ENCODE results near the gene TRMT2A. TPM values are rescaled to one million over a fixed set of nuclear protein-coding genes. Genes with fewer than 3 reads are reported as not detected.

Gene TRMT2A
- total RNA-seq, 1 experiment from 2014 or later = 66.7 TPM

DNA sequence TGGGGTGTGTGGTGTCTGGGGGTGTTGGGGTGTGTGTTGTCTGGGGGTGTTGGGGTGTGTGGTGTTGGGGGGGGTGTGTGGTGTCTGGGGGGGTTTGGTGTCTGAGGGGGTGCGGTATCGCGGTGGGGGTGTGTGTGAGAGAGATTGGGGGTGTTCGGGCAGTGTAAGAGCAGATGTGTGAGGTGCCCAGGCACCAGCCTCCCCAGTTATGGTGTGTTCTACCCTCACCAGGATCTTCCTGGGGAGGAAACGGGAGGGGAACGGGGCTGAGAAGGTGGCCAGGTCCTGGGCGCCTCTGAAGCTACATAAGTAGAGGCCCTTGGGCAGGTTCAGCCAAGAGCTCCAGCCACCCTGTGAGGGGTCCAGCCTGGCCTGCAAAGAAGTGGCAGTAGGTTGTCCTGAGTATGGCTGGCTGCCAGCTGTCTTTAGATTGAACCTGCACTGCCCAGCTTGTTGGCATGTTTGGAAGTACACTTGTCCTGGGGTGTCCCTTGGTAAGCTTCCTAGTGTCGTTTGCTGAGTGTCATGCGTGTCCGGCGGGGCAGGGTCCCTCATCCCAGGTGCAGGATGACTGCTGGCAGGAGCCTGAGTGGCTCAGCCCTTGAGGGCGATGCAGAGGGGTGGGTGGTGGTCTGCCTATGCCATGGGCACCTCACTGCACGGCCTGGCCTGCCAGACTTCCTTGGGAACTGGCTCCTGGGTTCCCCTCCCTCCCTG is 6.5 kb upstream of the TRMT2A start:
- DNase-seq (ENCODE audit: low read depth, low spot score) = no peak
- Histone ChIP-seq H3K27me3 (ENCODE audit: control insufficient read depth, insufficient read depth, low read length) (no peaks in the 10 kb centered on the region), H3K27ac (ENCODE audit: low read length) (no peak overlapping the region), H3K9me3 (ENCODE audit: control insufficient read depth, insufficient read depth, low read depth, low read length) (no peaks in the 10 kb centered on the region), H3K36me3 (ENCODE audit: control insufficient read depth, insufficient read depth, low read length) (peaks cover 12% of the 10 kb centered on the region), H3K4me1 (ENCODE audit: control insufficient read depth, insufficient read depth, low read length) (peaks cover 6% of the 10 kb centered on the region), H3K4me3 (ENCODE audit: low read depth in 2 of 2, low read length in 2 of 2) (no peak overlapping the region)
- CTCF ChIA-PET = no interaction called here
- POLR2A ChIA-PET = no interaction called here
- intact Hi-C loops (cut with micrococcal nuclease; ENCODE audit: unreplicated experiment) (no loop called here), in situ Hi-C loops (cut with HindIII; ENCODE audit: low pct_unique_long_range_greater_than_20kb, low sequenced_read_pairs) (no loop called here)
- no TSS peak for BruUV-seq (replicated peaks)
- ATAC-seq = no peak
- TF ChIP-seq, protein P1, sequence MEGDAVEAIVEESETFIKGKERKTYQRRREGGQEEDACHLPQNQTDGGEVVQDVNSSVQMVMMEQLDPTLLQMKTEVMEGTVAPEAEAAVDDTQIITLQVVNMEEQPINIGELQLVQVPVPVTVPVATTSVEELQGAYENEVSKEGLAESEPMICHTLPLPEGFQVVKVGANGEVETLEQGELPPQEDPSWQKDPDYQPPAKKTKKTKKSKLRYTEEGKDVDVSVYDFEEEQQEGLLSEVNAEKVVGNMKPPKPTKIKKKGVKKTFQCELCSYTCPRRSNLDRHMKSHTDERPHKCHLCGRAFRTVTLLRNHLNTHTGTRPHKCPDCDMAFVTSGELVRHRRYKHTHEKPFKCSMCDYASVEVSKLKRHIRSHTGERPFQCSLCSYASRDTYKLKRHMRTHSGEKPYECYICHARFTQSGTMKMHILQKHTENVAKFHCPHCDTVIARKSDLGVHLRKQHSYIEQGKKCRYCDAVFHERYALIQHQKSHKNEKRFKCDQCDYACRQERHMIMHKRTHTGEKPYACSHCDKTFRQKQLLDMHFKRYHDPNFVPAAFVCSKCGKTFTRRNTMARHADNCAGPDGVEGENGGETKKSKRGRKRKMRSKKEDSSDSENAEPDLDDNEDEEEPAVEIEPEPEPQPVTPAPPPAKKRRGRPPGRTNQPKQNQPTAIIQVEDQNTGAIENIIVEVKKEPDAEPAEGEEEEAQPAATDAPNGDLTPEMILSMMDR (IDR thresholded peaks at IDR 0.05) = no peak
- TF ChIP-seq POLR2AphosphoS5 (IDR thresholded peaks at IDR 0.05; ENCODE audit: low read depth, low read length) = no peak
- TF ChIP-seq SIN3A (IDR thresholded peaks at IDR 0.05; ENCODE audit: borderline replicate concordance, insufficient read depth, low read depth, low read length) = no peak
- TF ChIP-seq, protein P2, sequence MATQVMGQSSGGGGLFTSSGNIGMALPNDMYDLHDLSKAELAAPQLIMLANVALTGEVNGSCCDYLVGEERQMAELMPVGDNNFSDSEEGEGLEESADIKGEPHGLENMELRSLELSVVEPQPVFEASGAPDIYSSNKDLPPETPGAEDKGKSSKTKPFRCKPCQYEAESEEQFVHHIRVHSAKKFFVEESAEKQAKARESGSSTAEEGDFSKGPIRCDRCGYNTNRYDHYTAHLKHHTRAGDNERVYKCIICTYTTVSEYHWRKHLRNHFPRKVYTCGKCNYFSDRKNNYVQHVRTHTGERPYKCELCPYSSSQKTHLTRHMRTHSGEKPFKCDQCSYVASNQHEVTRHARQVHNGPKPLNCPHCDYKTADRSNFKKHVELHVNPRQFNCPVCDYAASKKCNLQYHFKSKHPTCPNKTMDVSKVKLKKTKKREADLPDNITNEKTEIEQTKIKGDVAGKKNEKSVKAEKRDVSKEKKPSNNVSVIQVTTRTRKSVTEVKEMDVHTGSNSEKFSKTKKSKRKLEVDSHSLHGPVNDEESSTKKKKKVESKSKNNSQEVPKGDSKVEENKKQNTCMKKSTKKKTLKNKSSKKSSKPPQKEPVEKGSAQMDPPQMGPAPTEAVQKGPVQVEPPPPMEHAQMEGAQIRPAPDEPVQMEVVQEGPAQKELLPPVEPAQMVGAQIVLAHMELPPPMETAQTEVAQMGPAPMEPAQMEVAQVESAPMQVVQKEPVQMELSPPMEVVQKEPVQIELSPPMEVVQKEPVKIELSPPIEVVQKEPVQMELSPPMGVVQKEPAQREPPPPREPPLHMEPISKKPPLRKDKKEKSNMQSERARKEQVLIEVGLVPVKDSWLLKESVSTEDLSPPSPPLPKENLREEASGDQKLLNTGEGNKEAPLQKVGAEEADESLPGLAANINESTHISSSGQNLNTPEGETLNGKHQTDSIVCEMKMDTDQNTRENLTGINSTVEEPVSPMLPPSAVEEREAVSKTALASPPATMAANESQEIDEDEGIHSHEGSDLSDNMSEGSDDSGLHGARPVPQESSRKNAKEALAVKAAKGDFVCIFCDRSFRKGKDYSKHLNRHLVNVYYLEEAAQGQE (IDR thresholded peaks at IDR 0.05; ENCODE audit: insufficient read depth in 1 of 2, low read depth in 2 of 2, low read length in 1 of 2) = no peak
- TF ChIP-seq TCF7L2 (IDR thresholded peaks at IDR 0.05; ENCODE audit: low read depth, low read length) = no peak

DNA sequence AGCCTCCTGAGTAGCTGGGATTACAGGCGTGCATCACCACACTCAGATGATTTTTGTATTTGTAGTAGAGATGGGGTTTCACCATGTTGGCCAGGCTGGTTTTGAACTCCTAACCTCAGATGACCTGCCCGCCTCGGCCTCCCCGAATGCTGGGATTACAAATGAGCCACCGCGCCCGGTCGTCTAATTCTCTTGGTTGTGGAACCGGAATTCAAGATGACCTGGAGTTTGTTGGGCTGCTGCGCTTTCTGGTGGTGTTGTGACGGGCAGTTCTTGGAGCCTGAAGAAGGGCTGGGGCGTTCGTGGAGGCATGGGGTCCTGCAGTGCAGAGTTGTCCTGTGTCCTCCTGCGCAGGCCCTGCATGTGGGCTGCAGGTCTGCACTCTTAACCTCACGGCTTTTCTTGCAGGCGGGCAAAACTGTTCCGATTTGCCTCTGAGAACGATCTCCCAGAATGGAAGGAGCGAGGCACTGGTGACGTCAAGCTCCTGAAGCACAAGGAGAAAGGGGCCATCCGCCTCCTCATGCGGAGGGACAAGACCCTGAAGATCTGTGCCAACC is 4.9 kb upstream of the TRMT2A start:
- no peak for DNase-seq (ENCODE audit: low read depth, low spot score)
- Histone ChIP-seq H3K4me1 (ENCODE audit: control insufficient read depth, insufficient read depth, low read length) (peaks cover 6% of the 10 kb centered on the region), H3K36me3 (ENCODE audit: control insufficient read depth, insufficient read depth, low read length) (peaks cover 18% of the 10 kb centered on the region), H3K27ac (ENCODE audit: low read length) (no peak overlapping the region), H3K27me3 (ENCODE audit: control insufficient read depth, insufficient read depth, low read length) (no peaks in the 10 kb centered on the region), H3K9me3 (ENCODE audit: control insufficient read depth, insufficient read depth, low read depth, low read length) (no peaks in the 10 kb centered on the region), H3K4me3 (ENCODE audit: low read depth in 2 of 2, low read length in 2 of 2) (no peak overlapping the region)
- TF ChIP-seq POLR2AphosphoS5 (IDR thresholded peaks at IDR 0.05; ENCODE audit: low read depth, low read length) (no peak), TCF7L2 (IDR thresholded peaks at IDR 0.05; ENCODE audit: low read depth, low read length) (no peak), SIN3A (IDR thresholded peaks at IDR 0.05; ENCODE audit: borderline replicate concordance, insufficient read depth, low read depth, low read length) (no peak)
- TF ChIP-seq, protein P2 (IDR thresholded peaks at IDR 0.05; ENCODE audit: insufficient read depth in 1 of 2, low read depth in 2 of 2, low read length in 1 of 2) = no peak
- TF ChIP-seq, protein P1 (IDR thresholded peaks at IDR 0.05) = no peak
- no TSS peak for BruUV-seq (replicated peaks)
- in situ Hi-C loops (cut with HindIII; ENCODE audit: low pct_unique_long_range_greater_than_20kb, low sequenced_read_pairs) = no loop called here
- CTCF ChIA-PET = no interaction called here
- POLR2A ChIA-PET = no interaction called here
- ATAC-seq = no peak
- intact Hi-C loops (cut with micrococcal nuclease; ENCODE audit: unreplicated experiment) = no loop called here

All from Panc1 (cell line).